CD4-positive, alpha-beta T cell treated with Interleukin-4 for 1 hour (primary cell): Measurements from ENCODE around the gene MYL12B.
"Not testable (repeated sequence)": the region's sequence is repeated elsewhere in the genome, so short reads cannot be mapped to it uniquely, and the experiment has no call there.

Source experiments
- DNase-seq, 2 donors: peaks; one replicate each; pipeline ENCODE4 v3.0.0-alpha.2; 2020 to 2022

MYL12B gene

GRCh38 chr18:3263132-3263700 lies 1.3 kb downstream of the MYL12B start:
- no peak for DNase-seq

GRCh38 chr18:3264362-3264761 lies 2.4 kb downstream of the MYL12B start:
- no peak for DNase-seq

GRCh38 chr18:3265564-3266033 lies 3.7 kb downstream of the MYL12B start:
- no peak for DNase-seq

GRCh38 chr18:3266062-3266608 lies 4.2 kb downstream of the MYL12B start:
- no peak for DNase-seq

- DNase-seq: no peak
These were observed 6.4 kb downstream of the MYL12B start for GRCh38 chr18:3268306-3268705.

- no peak for DNase-seq
These were observed 7.4 kb downstream of the MYL12B start for GRCh38 chr18:3269241-3269913.

GRCh38 chr18:3269914-3270299 lies 8.0 kb downstream of the MYL12B start:
- no peak for DNase-seq

GRCh38 chr18:3273042-3273441 lies 11.1 kb downstream of the MYL12B start:
- no peak for DNase-seq

- not testable (repeated sequence) for DNase-seq
These were observed 15.8 kb downstream of the MYL12B start for GRCh38 chr18:3277643-3278213.

GRCh38 chr18:3279201-3280185 lies 17.6 kb downstream of the MYL12B start:
- DNase-seq: no peak

GRCh38 chr18:3281456-3282400 lies 19.8 kb downstream of the MYL12B start:
- DNase-seq: peak in 1 of 2 donors; percentile 85

- no peak for DNase-seq
These were observed 21.4 kb downstream of the MYL12B start for GRCh38 chr18:3283253-3283863.

- DNase-seq: no peak
These were observed 22.0 kb downstream of the MYL12B start for GRCh38 chr18:3283908-3284307.

- DNase-seq: no peak
These were observed 22.6 kb downstream of the MYL12B start for GRCh38 chr18:3284501-3284900.

GRCh38 chr18:3286159-3286558 lies 24.2 kb downstream of the MYL12B start:
- no peak for DNase-seq

- DNase-seq: no peak
These were observed 31.4 kb downstream of the MYL12B start for GRCh38 chr18:3293196-3293951.

GRCh38 chr18:3294435-3295080 lies 32.6 kb downstream of the MYL12B start:
- no peak for DNase-seq

- DNase-seq: peak; percentile 93 to 94
These were observed 35.4 kb downstream of the MYL12B start for GRCh38 chr18:3297025-3297984.

GRCh38 chr18:3304832-3305231 lies 42.9 kb downstream of the MYL12B start:
- DNase-seq: no peak
